H9 (cell line): ENCODE data around the gene PIP5K1C. TPM values are rescaled to one million over a fixed set of nuclear protein-coding genes. Genes with fewer than 3 reads are reported as not detected.

ENCODE experiments used
- DNase-seq: peaks from one replicate; pipeline ENCODE4 v3.0.0-alpha.2; 2017
- H2AFZ ChIP-seq: one replicate; pipeline ENCODE4 v1.6.1; 2013; ENCODE audit warnings: mild to moderate bottlenecking, low read length, control low read depth, moderate library complexity
- H2AK5ac ChIP-seq: 2 replicates; pipeline ENCODE4 v1.6.1; 2013; ENCODE audit warnings: low read length, control low read depth, mixed read lengths; ENCODE audit not compliant: insufficient read length
- H2BK120ac ChIP-seq: one replicate; pipeline ENCODE4 v1.6.1; 2013; ENCODE audit warnings: low read depth, mild to moderate bottlenecking, low read length, control low read depth, inconsistent platforms; ENCODE audit not compliant: poor library complexity, severe bottlenecking
- H2BK12ac ChIP-seq: 2 replicates; pipeline ENCODE4 v1.6.1; 2013; ENCODE audit warnings: low read length, control low read depth, mixed read lengths, low read depth; ENCODE audit not compliant: insufficient read length
- H2BK15ac ChIP-seq: 2 replicates; pipeline ENCODE4 v1.6.1; 2013; ENCODE audit warnings: low read depth, low read length, control low read depth
- H2BK20ac ChIP-seq: one replicate; pipeline ENCODE4 v1.6.1; 2013; ENCODE audit warnings: low read depth, mild to moderate bottlenecking, low read length, control low read depth, inconsistent platforms; ENCODE audit not compliant: poor library complexity, severe bottlenecking
- H2BK5ac ChIP-seq: 2 replicates; pipeline ENCODE4 v1.6.1; 2013; ENCODE audit warnings: low read length, control low read depth, mixed read lengths; ENCODE audit not compliant: insufficient read length
- H3K14ac ChIP-seq: 2 replicates; pipeline ENCODE4 v1.6.1; 2013; ENCODE audit warnings: low read length, control low read depth; ENCODE audit not compliant: insufficient read depth
- H3K18ac ChIP-seq: 2 replicates; pipeline ENCODE4 v1.6.1; 2013; ENCODE audit warnings: low read depth, mild to moderate bottlenecking, mixed read lengths, low read length, control low read depth; ENCODE audit not compliant: insufficient read length
- H3K23ac ChIP-seq: 2 replicates; pipeline ENCODE4 v1.6.1; 2013; ENCODE audit warnings: low read length, control low read depth, mixed read lengths, low read depth; ENCODE audit not compliant: insufficient read length
- H3K23me2 ChIP-seq: 2 replicates; pipeline ENCODE4 v1.6.1; 2013; ENCODE audit warnings: low read depth, mild to moderate bottlenecking, mixed read lengths, low read length, control low read depth; ENCODE audit not compliant: insufficient read length, poor library complexity, severe bottlenecking
- H3K27ac ChIP-seq: 2 replicates; pipeline ENCODE4 v1.5.1; 2013; ENCODE audit warnings: low read length, control low read depth, mixed read lengths, low read depth; ENCODE audit not compliant: insufficient read length
- H3K27me3 ChIP-seq: 2 replicates; pipeline ENCODE4 v1.6.1; 2013; ENCODE audit warnings: low read length, control low read depth, inconsistent platforms; ENCODE audit not compliant: insufficient read depth
- H3K4ac ChIP-seq: 2 replicates; pipeline ENCODE4 v1.6.1; 2013; ENCODE audit warnings: low read depth, mild to moderate bottlenecking, control low read depth, inconsistent platforms, low read length, moderate library complexity
- H3K4me1 ChIP-seq: 2 replicates; pipeline ENCODE4 v1.6.1; 2013; ENCODE audit warnings: low read length, control low read depth, inconsistent platforms; ENCODE audit not compliant: insufficient read depth
- H3K4me2 ChIP-seq: 2 replicates; pipeline ENCODE4 v1.6.1; 2013; ENCODE audit warnings: low read length, control low read depth, mixed read lengths; ENCODE audit not compliant: insufficient read length, insufficient read depth
- H3K56ac ChIP-seq: 2 replicates; pipeline ENCODE4 v1.6.1; 2013; ENCODE audit warnings: low read depth, mild to moderate bottlenecking, mixed read lengths, low read length, control low read depth; ENCODE audit not compliant: insufficient read length
- H3K79me1 ChIP-seq: 2 replicates; pipeline ENCODE4 v1.6.1; 2013; ENCODE audit warnings: low read depth, mild to moderate bottlenecking, moderate library complexity, low read length, control low read depth, inconsistent platforms; ENCODE audit not compliant: insufficient read depth, poor library complexity, severe bottlenecking
- H3K79me2 ChIP-seq: 2 replicates; pipeline ENCODE4 v1.6.1; 2013; ENCODE audit warnings: low read length, control low read depth, inconsistent platforms; ENCODE audit not compliant: insufficient read depth
- H3K9ac ChIP-seq: 2 replicates; pipeline ENCODE4 v1.6.1; 2013; ENCODE audit warnings: low read length, control low read depth, mixed read lengths; ENCODE audit not compliant: insufficient read length; ENCODE audit errors: extremely low read depth
- H3K9me3 ChIP-seq: one replicate; pipeline ENCODE4 v1.6.1; 2013; ENCODE audit warnings: low read depth, low read length, inconsistent platforms; ENCODE audit not compliant: control insufficient read depth
- H3T11ph ChIP-seq: one replicate; pipeline ENCODE4 v1.6.1; 2013; ENCODE audit warnings: mild to moderate bottlenecking, low read length, control low read depth, inconsistent platforms
- H4K20me1 ChIP-seq: one replicate; pipeline ENCODE4 v1.6.1; 2013; ENCODE audit not compliant: control insufficient read depth, insufficient read length, insufficient read depth
- H4K5ac ChIP-seq: 2 replicates; pipeline ENCODE4 v1.6.1; 2013; ENCODE audit warnings: low read depth, mild to moderate bottlenecking, mixed read lengths, low read length, control low read depth; ENCODE audit not compliant: insufficient read length
- H4K8ac ChIP-seq: replicated peaks from 2 replicates; pipeline ENCODE4 v1.6.1; 2013; ENCODE audit warnings: low read length, control low read depth, mixed read lengths, low read depth; ENCODE audit not compliant: insufficient read length
- H4K91ac ChIP-seq: 2 replicates; pipeline ENCODE4 v1.6.1; 2013; ENCODE audit warnings: low read depth, mild to moderate bottlenecking, moderate library complexity, mixed read lengths, low read length, control low read depth; ENCODE audit not compliant: insufficient read length
- H3K27ac Mint-ChIP-seq, 3 experiments: 2 replicates in 2 of 3; 3 replicates in 1 of 3; pipeline ENCODE4 v1.8.0; 2020 to 2021; ENCODE audit warnings: mixed read lengths in 3 of 3, mild to moderate bottlenecking in 1 of 3, moderate library complexity in 1 of 3
- H3K27me3 Mint-ChIP-seq: 2 replicates; pipeline ENCODE4 v1.8.0; 2021; ENCODE audit warnings: low read depth, mild to moderate bottlenecking, moderate library complexity, mixed read lengths
- H3K36me3 Mint-ChIP-seq, 3 experiments: 2 replicates in 2 of 3; 3 replicates in 1 of 3; pipeline ENCODE4 v1.8.0; 2020 to 2021; ENCODE audit warnings: low read depth in 3 of 3, mixed read lengths in 3 of 3; ENCODE audit not compliant: insufficient read depth in 1 of 3
- H3K4me1 Mint-ChIP-seq, 2 experiments: 2 replicates each; pipeline ENCODE4 v1.8.0; 2020; ENCODE audit warnings: mixed read lengths in 2 of 2
- H3K4me3 Mint-ChIP-seq, 2 experiments: 2 replicates in 1 of 2; 3 replicates in 1 of 2; pipeline ENCODE4 v1.8.0; 2020 to 2021; ENCODE audit warnings: mild to moderate bottlenecking in 2 of 2, mixed read lengths in 2 of 2, moderate library complexity in 1 of 2
- H3K9me3 Mint-ChIP-seq, 2 experiments: 2 replicates in 1 of 2; 3 replicates in 1 of 2; pipeline ENCODE4 v1.8.0; 2020; ENCODE audit warnings: mild to moderate bottlenecking in 2 of 2, mixed read lengths in 2 of 2, moderate library complexity in 1 of 2
- WGBS: extraction: QIAGEN DNeasy Blood & Tissue Kit; methylation state at CpG from one replicate; pipeline ENCODE4 v1.1.7; 2013; ENCODE audit warnings: missing lambda C conversion rate, low lambda C conversion rate, mixed read lengths; ENCODE audit not compliant: insufficient read length; ENCODE audit errors: extremely low coverage; 5-methylcytosine and 5-hydroxymethylcytosine counted together
- total RNA-seq: library from RNA; stranded (reverse); gene quantifications from 2 replicates; pipeline ENCODE4 v1.2.1, GENCODE V29; 2021
- TF ChIP-seq, protein P1 (sequence below): fragments of 200-600 bp; sonication (generic); conservative IDR thresholded peaks from 3 replicates; pipeline ENCODE4 v1.8.0; 2021; ENCODE audit warnings: antibody characterized with exemption, mild to moderate bottlenecking

PIP5K1C gene
- total RNA-seq, 1 experiment from 2014 or later, result 41.7 TPM

DNA sequence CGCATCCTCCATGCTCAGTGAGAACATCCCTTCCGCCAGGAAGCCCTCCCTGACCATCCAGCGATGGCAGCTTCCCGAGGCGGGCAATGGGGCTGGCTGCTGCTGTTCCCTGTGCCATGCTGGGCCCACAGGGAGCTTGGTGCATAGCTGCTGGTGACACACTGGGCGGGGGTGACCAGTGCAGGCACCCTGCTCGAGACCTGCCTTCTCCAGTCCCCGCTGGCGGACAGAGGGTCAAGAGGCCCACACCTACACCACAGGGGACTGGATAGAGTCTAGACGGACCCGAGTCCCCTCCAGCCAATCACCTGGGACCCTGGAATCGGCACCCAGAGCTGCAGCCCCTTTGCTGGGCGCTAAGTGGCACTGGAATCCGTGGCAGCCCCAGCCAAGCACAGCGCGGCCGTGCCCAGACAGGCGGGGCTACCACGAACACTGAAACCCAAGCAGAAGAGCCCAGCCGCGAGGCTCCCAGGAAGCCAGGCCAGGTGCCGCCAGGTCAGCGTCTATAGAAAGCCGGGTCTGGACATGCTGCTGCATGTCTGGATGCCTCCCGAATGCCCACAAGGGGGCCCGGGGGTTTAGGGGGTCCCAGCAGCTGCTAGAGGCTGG is 84.6 kb downstream of the PIP5K1C start:
- Histone ChIP-seq H3K27me3 (no peaks in the 10 kb centered on the region), H3K4ac (no peak overlapping the region), H2AFZ (no peak overlapping the region), H4K8ac (no peak overlapping the region), H3K23ac (no peak overlapping the region), H3T11ph (no peak overlapping the region), H3K9ac (no peak overlapping the region), H3K23me2 (no peaks in the 10 kb centered on the region), H4K5ac (no peak overlapping the region), H2AK5ac (no peak overlapping the region), H2BK120ac (no peak overlapping the region), H4K91ac (no peak overlapping the region), H3K27ac (no peak overlapping the region), H2BK20ac (no peak overlapping the region), H2BK5ac (no peak overlapping the region), H3K9me3 (no peaks in the 10 kb centered on the region), H4K20me1 (peaks cover 3% of the 10 kb centered on the region), H3K4me2 (no peak overlapping the region), H3K56ac (no peak overlapping the region), H3K14ac (no peak overlapping the region), H3K4me1 (no peaks in the 10 kb centered on the region), H3K79me2 (no peaks in the 10 kb centered on the region), H3K79me1 (no peaks in the 10 kb centered on the region), H3K18ac (no peak overlapping the region), H2BK15ac (no peak overlapping the region), H2BK12ac (no peak overlapping the region)
- WGBS, result no CpG with 5 or more reads among the region's 26 CpGs
- Mint-ChIP-seq H3K4me1 (no peaks in the 10 kb centered on the region), H3K9me3 (no peaks in the 10 kb centered on the region), H3K4me3 (no peak overlapping the region), H3K36me3 (peaks cover 4 to 15% (median 13%) of the 10 kb centered on the region in 3 experiments; a peak in 5 of 7 replicates), H3K27me3 (no peaks in the 10 kb centered on the region), H3K27ac (no peak overlapping the region; a peak in 1 of 7 replicates)
- DNase-seq, result no peak
- TF ChIP-seq, protein P1, sequence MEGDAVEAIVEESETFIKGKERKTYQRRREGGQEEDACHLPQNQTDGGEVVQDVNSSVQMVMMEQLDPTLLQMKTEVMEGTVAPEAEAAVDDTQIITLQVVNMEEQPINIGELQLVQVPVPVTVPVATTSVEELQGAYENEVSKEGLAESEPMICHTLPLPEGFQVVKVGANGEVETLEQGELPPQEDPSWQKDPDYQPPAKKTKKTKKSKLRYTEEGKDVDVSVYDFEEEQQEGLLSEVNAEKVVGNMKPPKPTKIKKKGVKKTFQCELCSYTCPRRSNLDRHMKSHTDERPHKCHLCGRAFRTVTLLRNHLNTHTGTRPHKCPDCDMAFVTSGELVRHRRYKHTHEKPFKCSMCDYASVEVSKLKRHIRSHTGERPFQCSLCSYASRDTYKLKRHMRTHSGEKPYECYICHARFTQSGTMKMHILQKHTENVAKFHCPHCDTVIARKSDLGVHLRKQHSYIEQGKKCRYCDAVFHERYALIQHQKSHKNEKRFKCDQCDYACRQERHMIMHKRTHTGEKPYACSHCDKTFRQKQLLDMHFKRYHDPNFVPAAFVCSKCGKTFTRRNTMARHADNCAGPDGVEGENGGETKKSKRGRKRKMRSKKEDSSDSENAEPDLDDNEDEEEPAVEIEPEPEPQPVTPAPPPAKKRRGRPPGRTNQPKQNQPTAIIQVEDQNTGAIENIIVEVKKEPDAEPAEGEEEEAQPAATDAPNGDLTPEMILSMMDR, result no peak
